OCI-M2 (cell line): Measurements from ENCODE around the gene HIF1A.

ENCODE experiments used
- DNase-seq: peaks from one replicate; lab custom pipeline; 2025; ENCODE audit not compliant: unreplicated experiment; lab: John Stamatoyannopoulos, UW

Gene HIF1A

DNA sequence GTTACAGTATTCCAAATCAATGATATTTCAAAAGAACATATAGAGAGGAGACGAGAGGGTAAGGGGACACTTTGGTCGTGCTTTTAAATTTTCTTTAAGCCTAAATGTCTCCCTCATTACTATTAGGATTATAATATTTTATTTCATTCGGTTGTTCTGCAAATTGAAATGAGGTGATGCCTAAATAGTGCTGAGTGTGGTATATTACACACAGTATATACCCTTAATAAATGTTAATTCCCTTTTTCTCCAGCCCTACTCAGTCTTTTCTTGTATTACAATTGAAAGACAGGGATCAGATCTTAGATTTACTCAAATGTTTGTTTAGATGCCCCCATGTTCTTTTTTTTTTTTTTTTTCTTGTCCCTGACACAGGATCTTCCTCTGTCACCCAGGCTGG lies 74.6 kb downstream of the HIF1A start:
- DNase-seq, result no peak

- no peak for DNase-seq
Observed at GRCh38 chr14:61774861-61775260, 79.5 kb downstream of the HIF1A start.

DNA sequence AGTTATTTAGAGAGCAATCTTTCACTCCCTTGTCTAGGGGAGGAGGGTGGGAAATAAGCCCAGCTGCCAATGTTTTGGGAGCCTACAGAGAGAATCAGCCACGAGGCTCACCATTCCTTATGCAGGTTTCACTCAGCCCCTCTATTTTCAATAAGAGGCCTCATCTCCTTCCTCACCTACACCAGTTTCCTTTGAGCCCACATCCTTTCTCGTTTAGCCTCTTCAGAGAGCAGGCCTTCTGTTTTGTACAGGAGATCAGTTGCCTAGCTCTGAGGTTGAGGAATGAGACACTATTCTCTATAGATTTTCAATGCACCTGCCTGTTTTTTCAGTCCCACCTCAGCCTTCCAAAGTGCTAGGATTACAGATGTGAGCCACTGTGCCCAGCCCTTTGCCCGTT lies 84.8 kb downstream of the HIF1A start:
- no peak for DNase-seq

DNA sequence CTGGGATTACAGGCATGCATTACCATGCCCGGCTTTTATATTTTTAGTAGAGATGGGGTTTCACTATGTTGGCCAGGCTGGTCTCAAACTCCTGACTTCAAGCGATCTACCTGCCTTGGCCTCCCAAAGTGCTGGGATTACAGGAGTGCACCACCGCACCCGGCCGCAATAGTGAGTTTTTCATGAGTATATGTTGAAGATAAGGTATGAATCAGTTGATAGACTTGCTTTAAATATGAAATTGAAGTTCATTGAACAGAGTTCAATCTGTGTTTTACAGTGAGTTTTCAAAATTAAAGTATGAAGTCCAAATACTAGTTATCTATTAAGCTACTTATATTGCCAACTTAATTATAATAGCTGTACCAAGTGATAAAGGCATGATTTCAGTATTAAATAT lies 102.0 kb downstream of the HIF1A start:
- DNase-seq, result no peak
